ENCODE results near the gene DPY19L3. TPM values are rescaled to one million over a fixed set of nuclear protein-coding genes. Genes with fewer than 3 reads are reported as not detected.
"Not testable (repeated sequence)": the region's sequence is repeated elsewhere in the genome, so short reads cannot be mapped to it uniquely, and the experiment has no call there.

The DPY19L3 gene
- total and polyA plus RNA-seq, 4 experiments from 2014 or later: 0.64 to 17.9 (median 9.8) TPM

- no peak overlapping the region for H3K4me3 Mint-ChIP-seq
- peaks cover 21% of the 10 kb centered on the region for H3K36me3 ChIP-seq (ENCODE audit: insufficient read depth, low read length)
- CTCF ChIA-PET (ENCODE audit: partially characterized antibody): interaction anchor here (1.5 kb wide), 1 partner anchor 13 kb away, joined by 3 read pairs; no protein-coding TSS in a partner anchor
Observed at GRCh38 chr19:32373585-32374295, 31.8 kb upstream of the DPY19L3 start.

DNA sequence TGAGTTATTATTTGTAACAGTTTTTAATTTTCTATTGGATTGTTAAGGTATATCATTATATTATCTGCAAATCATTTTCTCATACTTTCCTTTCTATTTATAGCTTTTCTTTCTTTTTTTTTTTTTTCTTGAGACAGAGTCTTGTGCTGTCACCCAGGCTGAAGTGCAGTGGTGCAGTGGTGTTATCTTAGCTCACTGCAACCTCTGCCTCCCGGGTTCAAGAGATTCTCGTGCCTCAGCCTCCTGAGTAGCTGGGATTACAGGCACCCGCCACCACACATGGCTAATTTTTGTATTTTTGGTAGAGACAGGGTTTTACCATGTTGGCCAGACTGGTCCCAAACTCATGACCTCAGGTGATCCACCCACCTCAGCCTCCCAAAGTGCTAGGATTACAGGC, 31.2 kb upstream of the DPY19L3 start:
- DNase-seq; H3K27me3 ChIP-seq (ENCODE audit: insufficient read depth, low read length); intact Hi-C loops (cut with micrococcal nuclease); H3K9me3 ChIP-seq (ENCODE audit: control insufficient read depth in 1 of 2, low read length in 2 of 2); H3K4me3 ChIP-seq (ENCODE audit: low read length in 2 of 2); H3K4me1 ChIP-seq (ENCODE audit: insufficient read depth, low read length); H3K27me3 Mint-ChIP-seq; POLR2A ChIA-PET (ENCODE audit: partially characterized antibody); H3K27ac ChIP-seq (ENCODE audit: low read depth, low read length); H3K4me3 Mint-ChIP-seq; H3K9me3 Mint-ChIP-seq; H3K4me1 Mint-ChIP-seq: not testable (repeated sequence)
- H3K36me3 ChIP-seq (ENCODE audit: insufficient read depth, low read length): peaks cover 17% of the 10 kb centered on the region
- H3K36me3 Mint-ChIP-seq: peaks cover 57 to 68% of the 10 kb centered on the region in 2 donors
- peak overlapping the region in 1 of 7 donors; percentile 30 for H3K27ac Mint-ChIP-seq
- CTCF ChIA-PET (ENCODE audit: partially characterized antibody): interaction anchor here (1.5 kb wide), 2 partner anchors 12 to 13 kb away, joined by 3 read pairs; no protein-coding TSS in a partner anchor

More at GRCh38 chr19:32373585-32374295, 31.8 kb upstream of the DPY19L3 start:
- no peak overlapping the region for H3K27ac Mint-ChIP-seq
- intact Hi-C loops (cut with micrococcal nuclease): no loop called here
- no peaks in the 10 kb centered on the region for H3K27me3 Mint-ChIP-seq
- no peak overlapping the region for H3K27ac ChIP-seq (ENCODE audit: low read depth, low read length)
- H3K27me3 ChIP-seq (ENCODE audit: insufficient read depth, low read length): no peaks in the 10 kb centered on the region
- H3K9me3 Mint-ChIP-seq: peaks cover 0 to 6% (median 0%) of the 10 kb centered on the region in 8 donors
- H3K4me3 ChIP-seq (ENCODE audit: low read length in 2 of 2): no peak overlapping the region
- DNase-seq: no peak
- peaks cover 3% of the 10 kb centered on the region for H3K4me1 ChIP-seq (ENCODE audit: insufficient read depth, low read length)
- POLR2A ChIA-PET (ENCODE audit: partially characterized antibody): no interaction called here
- peaks cover 59 to 69% of the 10 kb centered on the region in 2 donors for H3K36me3 Mint-ChIP-seq
- H3K4me1 Mint-ChIP-seq: peaks cover 6 to 16% (median 12%) of the 10 kb centered on the region in 4 donors
- no peaks in the 10 kb centered on the region for H3K9me3 ChIP-seq (ENCODE audit: control insufficient read depth in 1 of 2, low read length in 2 of 2)

DNA sequence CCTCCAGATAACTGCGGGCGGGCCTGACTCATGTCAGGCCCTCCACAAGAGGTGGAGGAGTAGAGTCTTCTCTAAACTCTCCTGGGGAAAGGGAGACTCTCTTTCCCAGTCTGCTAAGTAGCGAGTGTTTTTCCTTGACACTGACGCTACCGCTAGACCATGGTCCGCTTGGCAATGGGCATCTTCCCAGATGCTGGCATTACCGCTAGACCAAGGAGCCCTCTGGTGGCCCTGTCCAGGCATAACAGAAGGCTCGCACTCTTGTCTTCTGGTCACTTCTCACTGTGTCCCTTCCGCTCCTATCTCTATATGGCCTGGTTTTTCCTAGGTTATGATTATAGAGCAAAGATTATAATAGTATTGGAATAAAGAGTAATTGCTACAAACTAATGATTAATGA, 28.5 kb upstream of the DPY19L3 start:
- DNase-seq; H3K27ac Mint-ChIP-seq; H3K9me3 ChIP-seq (ENCODE audit: control insufficient read depth in 1 of 2, low read length in 2 of 2); H3K9me3 Mint-ChIP-seq; H3K4me3 Mint-ChIP-seq; H3K4me3 ChIP-seq (ENCODE audit: low read length in 2 of 2); H3K4me1 Mint-ChIP-seq; H3K27me3 Mint-ChIP-seq; H3K27ac ChIP-seq (ENCODE audit: low read depth, low read length); H3K27me3 ChIP-seq (ENCODE audit: insufficient read depth, low read length); H3K4me1 ChIP-seq (ENCODE audit: insufficient read depth, low read length); POLR2A ChIA-PET (ENCODE audit: partially characterized antibody); intact Hi-C loops (cut with micrococcal nuclease): not testable (repeated sequence)
- H3K36me3 Mint-ChIP-seq: peaks cover 56 to 68% of the 10 kb centered on the region in 2 donors
- CTCF ChIA-PET (ENCODE audit: partially characterized antibody): interaction anchor here (1.5 kb wide), 1 partner anchor 12 kb away, joined by 3 read pairs; no protein-coding TSS in a partner anchor
- H3K36me3 ChIP-seq (ENCODE audit: insufficient read depth, low read length): peaks cover 23% of the 10 kb centered on the region

- Mint-ChIP-seq H3K27ac (no peak overlapping the region), H3K9me3 (no peaks in the 10 kb centered on the region), H3K4me1 (peaks cover 3 to 7% (median 7%) of the 10 kb centered on the region in 4 donors), H3K27me3 (no peaks in the 10 kb centered on the region), H3K4me3 (no peak overlapping the region), H3K36me3 (peaks cover 48 to 65% of the 10 kb centered on the region in 2 donors)
- no peak for DNase-seq
- H3K9me3 ChIP-seq (ENCODE audit: control insufficient read depth in 1 of 2, low read length in 2 of 2): no peaks in the 10 kb centered on the region
- intact Hi-C loops (cut with micrococcal nuclease): no loop called here
- CTCF ChIA-PET (ENCODE audit: partially characterized antibody): no interaction called here
- H3K4me1 ChIP-seq (ENCODE audit: insufficient read depth, low read length): no peaks in the 10 kb centered on the region
- H3K4me3 ChIP-seq (ENCODE audit: low read length in 2 of 2): no peak overlapping the region
- H3K27ac ChIP-seq (ENCODE audit: low read depth, low read length): no peak overlapping the region
- no peaks in the 10 kb centered on the region for H3K27me3 ChIP-seq (ENCODE audit: insufficient read depth, low read length)
- peaks cover 24% of the 10 kb centered on the region for H3K36me3 ChIP-seq (ENCODE audit: insufficient read depth, low read length)
- POLR2A ChIA-PET (ENCODE audit: partially characterized antibody): no interaction called here
Observed at GRCh38 chr19:32380269-32380668, 25.3 kb upstream of the DPY19L3 start.

DNA sequence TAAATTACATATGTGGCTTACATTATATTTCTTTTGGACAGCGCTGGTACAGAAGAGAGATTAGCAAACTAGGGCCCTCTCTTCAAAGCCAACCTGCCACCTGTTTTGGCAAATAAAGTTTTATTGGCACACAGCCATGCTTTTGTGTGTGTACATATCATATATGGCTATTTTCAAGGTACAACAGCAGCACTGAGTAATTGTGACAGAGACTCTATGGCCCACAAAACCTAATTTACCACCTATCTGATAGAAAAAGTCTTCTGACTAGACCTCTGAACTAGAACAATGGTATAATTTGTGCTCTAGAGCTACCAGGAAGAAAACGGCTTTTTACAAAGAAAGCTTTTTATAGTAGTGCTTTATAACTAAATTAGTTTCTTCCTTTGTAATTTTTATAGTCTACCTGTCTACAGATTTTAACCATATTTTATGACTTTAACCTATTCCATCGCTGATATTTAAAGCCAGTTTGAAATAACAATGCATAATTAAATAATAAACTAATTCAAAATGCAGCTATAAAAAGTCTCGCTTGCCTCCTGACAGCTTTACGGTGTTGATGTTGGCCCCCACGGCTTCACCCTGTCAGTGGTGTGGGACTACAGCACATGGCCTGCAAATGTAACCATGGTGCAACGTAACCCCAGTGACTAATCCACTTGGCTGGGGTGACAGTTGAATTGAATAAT, 17.7 kb upstream of the DPY19L3 start:
- Mint-ChIP-seq H3K27me3 (no peaks in the 10 kb centered on the region), H3K4me3 (peak overlapping the region in 1 of 8 donors; percentile 53), H3K9me3 (no peaks in the 10 kb centered on the region), H3K27ac (no peak overlapping the region), H3K36me3 (peaks cover 11 to 15% of the 10 kb centered on the region in 2 donors), H3K4me1 (peaks cover 0 to 4% (median 3%) of the 10 kb centered on the region in 4 donors)
- intact Hi-C loops (cut with micrococcal nuclease): no loop called here
- DNase-seq: no peak
- no peaks in the 10 kb centered on the region for H3K27me3 ChIP-seq (ENCODE audit: insufficient read depth, low read length)
- H3K4me3 ChIP-seq (ENCODE audit: low read length in 2 of 2): no peak overlapping the region
- no peaks in the 10 kb centered on the region for H3K9me3 ChIP-seq (ENCODE audit: control insufficient read depth in 1 of 2, low read length in 2 of 2)
- no peaks in the 10 kb centered on the region for H3K4me1 ChIP-seq (ENCODE audit: insufficient read depth, low read length)
- peaks cover 5% of the 10 kb centered on the region for H3K36me3 ChIP-seq (ENCODE audit: insufficient read depth, low read length)
- ChIA-PET POLR2A (ENCODE audit: partially characterized antibody) (interaction anchor here (1.9 kb wide), 1 partner anchor 17 kb away, joined by 5 read pairs; the partner anchor contains the start of gene DPY19L3), CTCF (ENCODE audit: partially characterized antibody) (interaction anchor here (1.2 kb wide), 1 partner anchor 13 kb away, joined by 3 read pairs; no protein-coding TSS in a partner anchor)
- H3K27ac ChIP-seq (ENCODE audit: low read depth, low read length): no peak overlapping the region

DNA sequence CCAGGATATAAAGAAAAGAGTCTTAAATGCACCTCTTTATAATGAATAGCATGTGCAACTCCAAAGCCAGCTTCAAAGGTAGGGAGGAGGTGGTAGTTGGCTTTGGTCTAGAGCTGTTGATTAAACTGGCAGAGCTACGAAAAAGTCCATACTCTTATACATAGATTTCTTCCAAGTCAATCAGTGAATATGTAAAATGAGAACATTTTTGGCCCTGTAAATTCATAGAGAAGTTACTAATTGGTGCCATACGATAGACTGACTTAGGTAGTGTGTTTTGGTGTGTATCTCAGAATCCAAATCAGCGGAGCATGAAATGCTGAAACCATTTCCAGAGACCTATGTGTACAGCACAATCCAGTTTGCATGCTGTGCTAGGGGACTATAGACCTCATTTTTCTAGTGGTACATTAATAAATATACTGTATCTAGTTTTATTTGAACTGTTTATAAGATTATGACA, 17.1 kb upstream of the DPY19L3 start:
- intact Hi-C loops (cut with micrococcal nuclease): no loop called here
- H3K36me3 ChIP-seq (ENCODE audit: insufficient read depth, low read length): no peaks in the 10 kb centered on the region
- H3K4me1 ChIP-seq (ENCODE audit: insufficient read depth, low read length): no peaks in the 10 kb centered on the region
- Mint-ChIP-seq H3K36me3 (peaks cover 7 to 9% of the 10 kb centered on the region in 2 donors), H3K4me1 (peaks cover 0 to 4% (median 2%) of the 10 kb centered on the region in 4 donors), H3K27ac (no peak overlapping the region), H3K27me3 (no peaks in the 10 kb centered on the region), H3K9me3 (no peaks in the 10 kb centered on the region), H3K4me3 (peak overlapping the region in 1 of 8 donors; percentile 53)
- ChIA-PET CTCF (ENCODE audit: partially characterized antibody) (no interaction called here), POLR2A (ENCODE audit: partially characterized antibody) (interaction anchor here (1.9 kb wide), 1 partner anchor 17 kb away, joined by 5 read pairs; the partner anchor contains the start of gene DPY19L3)
- DNase-seq: no peak
- no peak overlapping the region for H3K27ac ChIP-seq (ENCODE audit: low read depth, low read length)
- no peaks in the 10 kb centered on the region for H3K9me3 ChIP-seq (ENCODE audit: control insufficient read depth in 1 of 2, low read length in 2 of 2)
- H3K4me3 ChIP-seq (ENCODE audit: low read length in 2 of 2): no peak overlapping the region
- no peaks in the 10 kb centered on the region for H3K27me3 ChIP-seq (ENCODE audit: insufficient read depth, low read length)

DNA sequence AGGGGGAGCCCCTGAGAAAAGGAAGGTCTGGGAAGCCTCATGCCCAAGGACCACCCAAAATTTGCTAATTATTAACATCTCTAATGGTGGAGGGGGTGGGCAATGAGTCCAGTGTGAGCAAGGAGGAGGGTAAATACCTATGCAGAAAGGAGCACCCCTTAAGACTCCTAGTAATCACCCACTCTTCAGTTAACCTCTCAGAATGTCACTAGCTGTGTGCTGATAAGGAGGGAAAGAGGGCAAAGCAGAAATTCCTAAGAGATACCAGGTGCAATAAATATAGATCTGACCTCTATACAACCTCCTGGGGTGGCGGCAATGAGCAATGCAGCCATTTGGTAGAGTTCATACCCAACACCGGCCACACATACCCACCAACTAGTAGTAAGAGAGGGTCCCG, 12.7 kb upstream of the DPY19L3 start:
- Mint-ChIP-seq H3K4me1 (peaks cover 0 to 2% (median under 1%) of the 10 kb centered on the region in 4 donors), H3K9me3 (no peaks in the 10 kb centered on the region), H3K4me3 (no peak overlapping the region), H3K36me3 (no peaks in the 10 kb centered on the region), H3K27me3 (no peaks in the 10 kb centered on the region), H3K27ac (peak overlapping the region in 1 of 7 donors; percentile 23)
- intact Hi-C loops (cut with micrococcal nuclease): no loop called here
- Histone ChIP-seq H3K36me3 (ENCODE audit: insufficient read depth, low read length) (no peaks in the 10 kb centered on the region), H3K27me3 (ENCODE audit: insufficient read depth, low read length) (no peaks in the 10 kb centered on the region), H3K9me3 (ENCODE audit: control insufficient read depth in 1 of 2, low read length in 2 of 2) (no peaks in the 10 kb centered on the region), H3K27ac (ENCODE audit: low read depth, low read length) (no peak overlapping the region), H3K4me1 (ENCODE audit: insufficient read depth, low read length) (no peaks in the 10 kb centered on the region), H3K4me3 (ENCODE audit: low read length in 2 of 2) (no peak overlapping the region)
- DNase-seq: no peak
- ChIA-PET CTCF (ENCODE audit: partially characterized antibody) (no interaction called here), POLR2A (ENCODE audit: partially characterized antibody) (interaction anchor here (1.6 kb wide), 1 partner anchor 9 kb away, joined by 3 read pairs; no protein-coding TSS in a partner anchor)
